HG03558 (cell line): Measurements from ENCODE around the gene HOXA10.

Experiments used
- ATAC-seq: cut with Tn5 transposase; IDR thresholded peaks from one replicate; pipeline ENCODE4 v1.9.1; 2021; ENCODE audit warnings: moderate number of reproducible peaks; ENCODE audit not compliant: unreplicated experiment; ENCODE audit errors: extremely low read depth

HOXA10 gene

DNA sequence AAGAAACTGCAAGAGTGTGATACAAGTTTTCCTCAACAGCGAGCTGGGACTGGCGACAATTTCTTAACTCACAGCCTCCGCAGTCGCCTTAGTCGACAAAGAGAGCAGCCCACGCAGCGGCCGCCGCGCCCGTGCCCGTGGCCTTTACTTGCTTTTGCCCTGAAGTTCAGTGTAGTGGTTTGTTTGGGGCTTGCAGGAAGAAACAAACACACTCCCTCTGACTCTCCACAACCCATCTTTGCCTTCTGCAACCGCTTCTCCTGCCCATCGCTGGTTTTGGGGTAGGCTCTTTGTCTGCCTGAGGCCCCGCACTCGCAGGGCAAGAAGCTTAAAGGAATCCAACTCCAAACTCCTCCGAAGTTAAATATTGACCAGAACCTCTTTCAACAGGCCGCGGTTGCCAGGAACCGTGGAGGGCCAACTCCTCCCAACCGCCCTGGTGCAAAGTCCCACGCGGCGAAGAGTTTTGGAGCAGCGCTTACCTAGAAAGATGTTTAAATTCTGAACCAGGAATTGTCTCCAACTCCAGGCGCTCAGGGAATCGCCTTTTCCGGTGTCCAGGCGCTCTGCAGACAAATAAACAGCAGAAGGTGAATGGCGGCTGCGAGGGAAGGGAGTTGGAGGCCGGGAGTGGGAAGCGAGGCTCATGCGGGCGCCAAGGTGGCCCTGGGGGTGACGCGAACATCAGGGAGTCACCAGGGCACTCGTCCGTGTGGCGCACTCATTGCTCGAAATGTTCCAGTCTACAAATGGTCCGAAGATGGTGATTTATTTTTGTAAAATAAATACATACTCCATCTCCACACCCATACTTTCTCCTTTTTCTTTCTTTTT is 51.8 kb downstream of the HOXA10 start:
- no peak for ATAC-seq

- no peak for ATAC-seq
These were observed 52.4 kb downstream of the HOXA10 start for GRCh38 chr7:27121684-27122076.
